ENCODE measurements around the gene IDH3A. TPM values are rescaled to one million over a fixed set of nuclear protein-coding genes. Genes with fewer than 3 reads are reported as not detected.
A peak's percentile ranks its signal among the peaks of the same experiment; 100 is the strongest.

The IDH3A gene
- total RNA-seq, 1 experiment from 2014 or later: 67.8 TPM

DNA sequence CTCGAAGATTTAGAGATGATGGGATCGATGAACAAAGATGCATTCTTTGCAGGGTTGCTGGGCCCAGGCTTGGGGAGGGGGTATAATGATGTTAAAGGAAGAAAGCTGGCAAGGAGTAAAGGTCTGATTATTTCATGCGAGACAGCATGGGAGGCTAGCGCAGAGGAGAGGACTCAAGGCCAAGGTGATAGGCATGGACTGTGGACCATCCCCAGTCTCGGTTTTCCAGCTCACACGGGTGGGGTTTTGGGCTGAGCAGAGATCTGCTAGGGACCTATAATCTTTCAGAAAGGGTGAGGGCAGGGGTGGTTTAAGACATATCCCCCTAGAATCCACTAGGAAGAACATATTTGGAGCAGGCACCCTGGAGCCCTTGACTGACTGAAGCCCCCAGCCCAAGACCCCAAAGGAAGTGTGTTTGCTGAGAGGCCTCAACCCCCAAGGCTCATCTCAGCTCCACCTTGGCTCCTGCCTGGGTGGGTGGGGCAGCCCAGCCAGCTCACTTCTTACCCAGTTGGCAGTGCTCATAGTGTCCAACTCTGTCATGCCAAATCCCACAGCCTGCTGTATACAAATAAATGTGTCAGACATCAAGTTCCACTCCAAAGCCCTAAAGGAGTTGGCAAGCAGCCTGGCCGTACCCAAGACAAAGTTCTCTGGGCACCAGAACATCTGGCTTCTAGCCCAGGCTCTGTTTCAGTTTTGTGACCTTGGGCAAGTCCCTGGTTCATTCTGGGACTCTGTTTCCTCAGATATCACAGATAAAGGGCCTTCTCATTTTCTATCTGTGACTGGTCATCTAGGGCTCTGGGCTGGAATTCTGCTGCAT lies 67.3 kb downstream of the IDH3A start:
- 0 out of 2 replicates have a peak overlapping the region, but pooled peaks have one; percentile 30 for H3K27ac ChIP-seq
- H3K36me3 ChIP-seq (ENCODE audit: low read depth): no peaks in the 10 kb centered on the region
- ChIA-PET CTCF (interaction anchor here (1.0 to 1.5 kb wide), 3 partner anchors 8 to 24 kb away, joined by 3 to 5 read pairs (median 3); no protein-coding TSS in a partner anchor), POLR2A (ENCODE audit: unreplicated experiment) (interaction anchor here (0.7 kb wide), 1 partner anchor 106 kb away, joined by 4 read pairs; no protein-coding TSS in a partner anchor)
- H3F3A ChIP-seq (ENCODE audit: insufficient read depth, low read depth): peaks cover 26% of the 10 kb centered on the region
- peak overlapping the region; percentile 47 for H3K4me2 ChIP-seq
- H3K79me2 ChIP-seq (ENCODE audit: low read depth): no peaks in the 10 kb centered on the region
- no peak overlapping the region for H2AFZ ChIP-seq
- no peak overlapping the region for H3K4me3 ChIP-seq
- TF ChIP-seq CTCF (conservative IDR thresholded peaks at IDR 0.05) (no peak), EZH2 (IDR thresholded peaks at IDR 0.05; ENCODE audit: low read depth) (no peak)
- no peaks in the 10 kb centered on the region for H3K27me3 ChIP-seq (ENCODE audit: insufficient read depth, low read depth)
- DNase-seq: peak; percentile 84 to 92
- H4K20me1 ChIP-seq (ENCODE audit: insufficient read depth): no peaks in the 10 kb centered on the region
- no TSS peak for BruUV-seq (replicated peaks)
- H3K9me2 ChIP-seq (ENCODE audit: insufficient read depth): no peaks in the 10 kb centered on the region
- intact Hi-C loops (cut with micrococcal nuclease; ENCODE audit: unreplicated experiment): no loop called here
- no peaks in the 10 kb centered on the region for H3K9me3 ChIP-seq (ENCODE audit: insufficient read depth, low read depth)
- H3K4me1 ChIP-seq (replicated peaks; ENCODE audit: insufficient read depth): peaks cover 74% of the 10 kb centered on the region

DNA sequence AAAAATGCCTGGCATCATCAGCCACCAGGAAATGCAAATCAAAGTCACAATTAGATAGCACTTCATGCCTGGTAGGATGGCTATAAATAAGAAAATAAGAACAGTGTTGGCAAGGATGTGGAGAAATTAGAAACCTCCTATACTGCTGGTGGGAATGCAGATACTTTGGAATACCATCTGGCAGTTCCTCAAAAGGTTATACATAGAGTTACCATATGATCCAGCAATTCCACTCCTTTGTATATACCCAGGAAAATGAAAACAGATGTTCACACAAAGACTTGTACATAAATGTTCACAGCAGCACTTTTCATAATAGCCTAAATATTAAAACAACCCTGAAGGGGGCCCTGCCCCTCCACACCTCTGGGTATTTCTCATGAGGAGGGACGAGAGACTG lies 71.6 kb downstream of the IDH3A start:
- H3K4me1 ChIP-seq (replicated peaks; ENCODE audit: insufficient read depth): peaks cover 35% of the 10 kb centered on the region
- POLR2A ChIA-PET (ENCODE audit: unreplicated experiment): no interaction called here

More for the DNA sequence above, 71.6 kb downstream of the IDH3A start:
- Histone ChIP-seq H3K79me2 (ENCODE audit: low read depth) (no peaks in the 10 kb centered on the region), H4K20me1 (ENCODE audit: insufficient read depth) (no peaks in the 10 kb centered on the region), H3K4me3 (no peak overlapping the region), H2AFZ (no peak overlapping the region), H3K9me2 (ENCODE audit: insufficient read depth) (no peaks in the 10 kb centered on the region), H3K9me3 (ENCODE audit: insufficient read depth, low read depth) (peaks cover 4% of the 10 kb centered on the region; the same call in 1 of the 2 replicates), H3K27ac (no peak overlapping the region), H3K27me3 (ENCODE audit: insufficient read depth, low read depth) (no peaks in the 10 kb centered on the region), H3F3A (ENCODE audit: insufficient read depth, low read depth) (peaks cover 11% of the 10 kb centered on the region), H3K4me2 (no peak overlapping the region), H3K36me3 (ENCODE audit: low read depth) (no peaks in the 10 kb centered on the region)
- intact Hi-C loops (cut with micrococcal nuclease; ENCODE audit: unreplicated experiment): no loop called here
- CTCF ChIA-PET: no interaction called here
- DNase-seq: no peak
- no TSS peak for BruUV-seq (replicated peaks)
- no peak for TF ChIP-seq CTCF (conservative IDR thresholded peaks at IDR 0.05)
- TF ChIP-seq EZH2 (IDR thresholded peaks at IDR 0.05; ENCODE audit: low read depth): no peak

Other genes with a start within 250 kb of the IDH3A start
- 27.7 and 28.3 TPM in 2 replicates for gene TBC1D2B, start 71.7 kb upstream of the IDH3A start, total RNA-seq (2021)
- gene SH2D7, start 56.8 kb upstream of the IDH3A start, total RNA-seq (2021): not detected in 2 replicates
- 5.6 and 5.8 TPM in 2 replicates for gene CIB2, start 17.9 kb upstream of the IDH3A start, total RNA-seq (2021)
- gene ACSBG1, start 85.2 kb downstream of the IDH3A start, total RNA-seq (2021): 0.48 and 1.2 TPM in 2 replicates
- 0.33 and 0.35 TPM in 2 replicates for gene DNAJA4, start 115.2 kb downstream of the IDH3A start, total RNA-seq (2021)
- 44.5 and 47.7 TPM in 2 replicates for gene SKIC8, start 150.2 kb downstream of the IDH3A start, total RNA-seq (2021)
- gene CRABP1, start 191.0 kb downstream of the IDH3A start, total RNA-seq (2021): not detected in 2 replicates